HUES6 (cell line): Measurements from ENCODE around the gene SLTM.
"Not testable (repeated sequence)": the region's sequence is repeated elsewhere in the genome, so short reads cannot be mapped to it uniquely, and the experiment has no call there.

Experiments used
- H3K27ac ChIP-seq: 2 replicates; pipeline ENCODE4 v1.7.0; 2013; ENCODE audit warnings: low read depth, mild to moderate bottlenecking, low read length, inconsistent platforms
- H3K27me3 ChIP-seq: 2 replicates; pipeline ENCODE4 v1.6.1; 2013; ENCODE audit warnings: low read length; ENCODE audit not compliant: control insufficient read depth, insufficient read depth
- H3K36me3 ChIP-seq: 2 replicates; pipeline ENCODE4 v1.6.1; 2013; ENCODE audit warnings: low read length; ENCODE audit not compliant: control insufficient read depth, insufficient read depth
- H3K4me1 ChIP-seq: 2 replicates; pipeline ENCODE4 v1.6.1; 2013; ENCODE audit warnings: low read length; ENCODE audit not compliant: control insufficient read depth, insufficient read depth
- H3K4me3 ChIP-seq: 2 replicates; pipeline ENCODE4 v1.5.1; 2013; ENCODE audit warnings: low read depth, low read length
- H3K9ac ChIP-seq: one replicate; pipeline ENCODE4 v1.6.1; 2013; ENCODE audit warnings: mild to moderate bottlenecking, low read length
- H3K9me3 ChIP-seq: 2 replicates; pipeline ENCODE4 v1.6.1; 2013; ENCODE audit warnings: low read depth, low read length; ENCODE audit not compliant: control insufficient read depth, insufficient read depth

SLTM gene

DNA sequence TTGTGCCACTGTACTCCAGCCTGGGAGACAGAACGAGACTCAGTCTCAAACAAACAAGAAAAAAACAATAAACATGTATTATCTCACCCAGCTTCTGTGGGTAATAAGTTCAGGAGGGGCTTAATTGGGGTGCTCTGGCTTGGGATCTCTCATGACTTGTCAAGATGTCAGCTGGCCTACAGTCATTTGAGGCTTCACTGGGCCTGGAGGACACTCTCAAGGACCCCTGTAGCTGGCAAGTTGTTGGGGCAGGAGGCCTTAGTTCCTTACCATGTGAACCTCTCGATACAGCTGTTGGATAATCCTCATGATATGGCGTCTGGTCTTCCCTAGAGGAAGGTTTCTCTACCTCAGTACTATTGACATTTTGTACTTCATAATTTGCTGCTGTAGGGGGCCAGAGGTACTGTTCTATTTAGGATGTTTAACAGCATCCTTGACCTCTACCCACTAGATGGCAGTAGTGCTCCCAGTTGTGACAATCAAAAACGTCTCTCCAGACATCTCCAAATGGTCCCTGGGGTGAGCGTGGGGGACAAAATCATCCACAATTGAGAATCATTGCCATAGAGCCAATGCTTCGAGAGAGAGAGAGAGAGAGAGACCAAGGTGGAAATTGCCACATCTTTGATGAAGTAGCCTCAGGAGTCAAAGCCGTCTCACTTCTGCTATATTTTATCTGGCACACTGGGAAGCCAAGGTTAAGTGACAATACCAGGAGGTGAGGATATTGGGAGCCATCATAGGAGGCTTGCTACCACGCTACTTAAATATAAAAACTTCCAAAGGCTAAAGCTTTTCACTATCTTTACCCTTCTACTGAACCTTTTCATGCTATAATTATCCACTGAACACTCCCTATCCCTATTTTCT is 23.9 kb upstream of the SLTM start:
- Histone ChIP-seq H3K27ac (no peak overlapping the region), H3K27me3 (no peaks in the 10 kb centered on the region), H3K9ac (no peak overlapping the region), H3K4me1 (peaks cover 5% of the 10 kb centered on the region; the same call in 1 of the 2 replicates), H3K9me3 (no peaks in the 10 kb centered on the region), H3K4me3 (no peak overlapping the region), H3K36me3 (no peaks in the 10 kb centered on the region)

DNA sequence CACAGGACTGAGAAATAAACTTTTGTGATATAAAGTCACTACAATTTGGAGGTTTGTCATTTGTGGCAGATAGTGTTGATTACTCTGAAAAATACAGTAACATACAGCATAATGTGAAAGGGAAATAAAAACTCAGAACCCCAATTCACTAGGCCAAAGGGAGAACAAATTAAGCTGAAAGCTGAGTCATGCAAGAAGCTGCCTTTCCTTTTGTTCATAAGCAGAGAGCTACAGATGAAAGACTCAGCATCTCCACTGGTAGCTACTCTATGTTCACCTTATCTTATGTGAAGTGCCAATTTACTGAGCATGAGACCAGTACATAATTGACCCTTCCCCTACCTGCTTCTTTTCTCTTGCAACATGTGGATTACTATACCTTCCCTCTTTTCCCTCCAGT is 19.3 kb upstream of the SLTM start:
- H3K27ac ChIP-seq, result no peak overlapping the region
- H3K9ac ChIP-seq, result no peak overlapping the region
- no peaks in the 10 kb centered on the region for H3K9me3 ChIP-seq
- no peaks in the 10 kb centered on the region for H3K27me3 ChIP-seq
- H3K4me3 ChIP-seq, result no peak overlapping the region
- no peaks in the 10 kb centered on the region for H3K36me3 ChIP-seq
- H3K4me1 ChIP-seq, result peaks cover 12% of the 10 kb centered on the region

DNA sequence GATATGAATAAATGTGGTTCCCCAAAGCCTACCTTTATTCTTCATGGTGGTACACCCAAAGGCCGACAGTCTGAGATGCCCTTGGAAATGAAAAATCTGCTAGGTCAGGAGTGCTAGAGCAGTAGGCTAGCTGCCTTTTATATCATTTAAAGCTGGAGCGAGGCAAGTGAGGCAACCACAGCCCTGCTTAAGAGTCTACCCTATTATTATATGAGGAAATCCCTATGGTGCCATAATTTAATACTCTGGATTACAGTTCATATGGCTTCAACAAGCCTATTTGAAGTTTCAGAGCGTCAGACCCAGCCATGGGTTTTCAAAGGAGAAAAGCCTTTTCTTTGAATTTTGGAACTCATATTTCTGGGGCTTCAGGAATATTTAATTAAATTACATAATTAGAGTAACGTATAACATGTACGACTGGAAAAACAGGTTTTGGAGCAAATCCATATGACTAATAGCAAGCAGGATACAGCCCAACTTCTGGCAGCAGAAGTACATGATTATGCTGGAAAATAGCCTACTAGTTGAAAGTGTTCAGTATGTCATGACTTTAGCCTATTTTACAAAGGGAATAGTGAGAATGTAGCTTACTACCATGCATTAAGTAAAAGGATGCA is 18.0 kb upstream of the SLTM start:
- Histone ChIP-seq H3K9me3 (no peaks in the 10 kb centered on the region), H3K9ac (no peak overlapping the region), H3K27me3 (no peaks in the 10 kb centered on the region), H3K36me3 (no peaks in the 10 kb centered on the region), H3K27ac (no peak overlapping the region), H3K4me1 (peaks cover 12% of the 10 kb centered on the region), H3K4me3 (no peak overlapping the region)

GRCh38 chr15:58947179-58947578 is 13.7 kb upstream of the SLTM start:
- Histone ChIP-seq H3K9me3 (no peaks in the 10 kb centered on the region), H3K4me3 (no peak overlapping the region), H3K27me3 (no peaks in the 10 kb centered on the region), H3K4me1 (peaks cover 7% of the 10 kb centered on the region), H3K9ac (no peak overlapping the region), H3K27ac (no peak overlapping the region), H3K36me3 (no peaks in the 10 kb centered on the region)

GRCh38 chr15:58934974-58935373 is 1.5 kb upstream of the SLTM start:
- H3K36me3 ChIP-seq, H3K9ac ChIP-seq, H3K9me3 ChIP-seq, H3K27me3 ChIP-seq, H3K27ac ChIP-seq: not testable (repeated sequence)
- H3K4me3 ChIP-seq, result 0 out of 2 replicates have a peak overlapping the region, but pooled peaks have one; percentile 94
- H3K4me1 ChIP-seq, result peaks cover 18% of the 10 kb centered on the region; the same call in 1 of the 2 replicates

DNA sequence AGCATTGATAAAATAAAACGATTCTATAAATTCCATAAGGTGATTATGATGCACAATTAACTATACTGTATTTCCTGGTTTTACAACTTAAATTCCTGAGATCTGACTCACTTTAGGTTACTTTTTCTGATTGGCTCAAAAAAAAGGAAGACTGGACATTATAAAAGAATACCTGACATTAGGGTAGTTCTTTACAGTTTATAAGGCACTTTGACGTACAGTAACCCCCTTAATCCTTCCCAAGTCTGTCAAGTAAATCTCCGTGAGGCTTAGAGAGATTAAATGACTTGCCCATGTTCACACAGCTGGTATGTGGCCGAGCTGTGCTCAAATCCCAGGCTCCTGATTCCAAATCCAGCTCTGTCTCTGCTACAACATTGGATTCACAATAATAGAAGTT is 1.0 kb upstream of the SLTM start:
- H3K4me1 ChIP-seq, result peaks cover 18% of the 10 kb centered on the region; the same call in 1 of the 2 replicates
- peak overlapping the region; percentile 94 for H3K4me3 ChIP-seq
- H3K9ac ChIP-seq, result peak overlapping the region; percentile 99
- no peaks in the 10 kb centered on the region for H3K27me3 ChIP-seq
- H3K36me3 ChIP-seq, result peaks cover 6% of the 10 kb centered on the region
- H3K9me3 ChIP-seq, result no peaks in the 10 kb centered on the region
- peak overlapping the region; percentile 76 for H3K27ac ChIP-seq

GRCh38 chr15:58934114-58934447 is 602 bp upstream of the SLTM start:
- H3K36me3 ChIP-seq, result peaks cover 10% of the 10 kb centered on the region
- no peaks in the 10 kb centered on the region for H3K9me3 ChIP-seq
- H3K27ac ChIP-seq, result peak overlapping the region; percentile 76
- no peaks in the 10 kb centered on the region for H3K27me3 ChIP-seq
- H3K4me3 ChIP-seq, result peak overlapping the region; percentile 94
- H3K4me1 ChIP-seq, result peaks cover 18% of the 10 kb centered on the region; the same call in 1 of the 2 replicates
- peak overlapping the region; percentile 99 for H3K9ac ChIP-seq

DNA sequence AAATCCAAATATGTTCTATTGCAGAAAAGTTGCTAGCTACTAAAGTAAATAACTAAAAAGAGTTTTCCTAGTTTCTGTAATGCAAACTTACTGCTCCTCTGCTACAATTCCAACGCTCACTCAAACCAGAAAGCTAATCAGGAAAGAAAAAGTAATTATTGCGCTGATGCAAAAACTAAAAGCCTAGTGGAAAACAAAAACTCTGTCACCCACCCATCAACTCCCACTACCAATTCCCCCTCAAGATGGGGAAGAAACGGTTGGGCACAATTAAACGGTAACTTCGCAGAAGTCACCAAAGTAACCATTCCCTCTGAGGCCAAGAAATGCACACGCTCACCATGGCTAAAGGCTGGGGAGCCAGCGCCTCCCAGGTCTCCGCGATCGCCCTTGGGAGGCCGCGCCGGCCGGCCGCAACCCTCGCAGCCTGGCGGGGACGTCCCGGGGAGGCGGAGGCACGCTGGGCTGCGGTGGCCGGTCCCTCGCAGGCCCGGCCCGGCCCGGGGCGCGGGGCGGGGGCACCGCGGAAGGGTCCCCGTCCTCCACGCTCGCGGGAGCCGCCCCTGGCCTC is 684 bp downstream of the SLTM start:
- Histone ChIP-seq H3K4me1 (peaks cover 24% of the 10 kb centered on the region; the same call in 1 of the 2 replicates), H3K9me3 (no peaks in the 10 kb centered on the region), H3K36me3 (peaks cover 22% of the 10 kb centered on the region), H3K9ac (peak overlapping the region; percentile 99), H3K4me3 (peak overlapping the region; percentile 94), H3K27me3 (no peaks in the 10 kb centered on the region), H3K27ac (peak overlapping the region; percentile 96)

- Histone ChIP-seq H3K36me3 (peaks cover 30% of the 10 kb centered on the region), H3K4me3 (peak overlapping the region; percentile 94), H3K9me3 (no peaks in the 10 kb centered on the region), H3K27me3 (no peaks in the 10 kb centered on the region), H3K9ac (peak overlapping the region; percentile 99), H3K4me1 (peaks cover 28% of the 10 kb centered on the region; the same call in 1 of the 2 replicates), H3K27ac (peak overlapping the region; percentile 96)
Measured at GRCh38 chr15:58931987-58932588, 1.4 kb downstream of the SLTM start.

DNA sequence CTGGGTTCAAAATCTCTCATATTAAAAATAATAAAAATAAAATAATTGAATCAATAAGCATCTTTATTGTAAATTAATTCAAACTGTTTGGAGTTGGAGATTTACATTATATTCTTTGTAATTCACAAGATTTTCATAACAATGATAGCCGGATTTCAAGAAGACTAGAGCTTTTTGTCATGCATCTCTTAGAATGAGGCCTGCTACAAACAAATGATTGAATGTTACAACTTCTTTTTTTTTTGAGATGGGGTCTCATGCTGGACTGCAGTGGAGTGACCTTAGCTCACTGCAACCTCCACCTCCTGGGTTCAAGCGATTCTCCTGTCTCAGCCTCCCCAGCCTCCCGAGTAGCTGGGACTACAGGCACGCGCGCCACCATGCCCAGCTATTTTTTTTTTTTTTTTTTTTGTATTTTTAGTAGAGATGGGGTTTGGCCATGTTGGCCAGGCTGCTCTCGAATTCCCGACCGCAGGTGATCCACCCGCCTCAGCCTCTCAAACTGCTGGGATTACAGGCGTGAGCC is 3.5 kb downstream of the SLTM start:
- H3K9ac ChIP-seq, result no peak overlapping the region
- peak overlapping the region; percentile 45; the same call in 1 of the 2 replicates for H3K27ac ChIP-seq
- no peaks in the 10 kb centered on the region for H3K27me3 ChIP-seq
- no peak overlapping the region for H3K4me3 ChIP-seq
- H3K36me3 ChIP-seq, result peaks cover 50% of the 10 kb centered on the region
- H3K4me1 ChIP-seq, result peaks cover 28% of the 10 kb centered on the region; the same call in 1 of the 2 replicates
- H3K9me3 ChIP-seq, result no peaks in the 10 kb centered on the region
